Renal cortex interstitium (tissue), 11 donors: ENCODE measurements around the gene LRRC7. TPM values are rescaled to one million over a fixed set of nuclear protein-coding genes. Genes with fewer than 3 reads are reported as not detected.
A peak's percentile ranks its signal among the peaks of the same experiment; 100 is the strongest.

Experiments
- DNase-seq, 11 donors: peaks; one replicate each; pipeline ENCODE4 v3.0.0-alpha.2; 2013; ENCODE audit warnings: low read depth in 9 of 11, low spot score in 4 of 11; ENCODE audit errors: extremely low read depth in 1 of 11
- polyA plus RNA-seq, 3 donors: library from polyadenylated mRNA; unstranded; fragments of 120-200 nt; gene quantifications; one replicate each; pipeline ENCODE4 v1.2.1, GENCODE V29; 2013; ENCODE audit not compliant: insufficient read length in 3 of 3

LRRC7 gene
- polyA plus RNA-seq, 3 donors = 5.7 to 14.2 (median 7.1) TPM

DNA sequence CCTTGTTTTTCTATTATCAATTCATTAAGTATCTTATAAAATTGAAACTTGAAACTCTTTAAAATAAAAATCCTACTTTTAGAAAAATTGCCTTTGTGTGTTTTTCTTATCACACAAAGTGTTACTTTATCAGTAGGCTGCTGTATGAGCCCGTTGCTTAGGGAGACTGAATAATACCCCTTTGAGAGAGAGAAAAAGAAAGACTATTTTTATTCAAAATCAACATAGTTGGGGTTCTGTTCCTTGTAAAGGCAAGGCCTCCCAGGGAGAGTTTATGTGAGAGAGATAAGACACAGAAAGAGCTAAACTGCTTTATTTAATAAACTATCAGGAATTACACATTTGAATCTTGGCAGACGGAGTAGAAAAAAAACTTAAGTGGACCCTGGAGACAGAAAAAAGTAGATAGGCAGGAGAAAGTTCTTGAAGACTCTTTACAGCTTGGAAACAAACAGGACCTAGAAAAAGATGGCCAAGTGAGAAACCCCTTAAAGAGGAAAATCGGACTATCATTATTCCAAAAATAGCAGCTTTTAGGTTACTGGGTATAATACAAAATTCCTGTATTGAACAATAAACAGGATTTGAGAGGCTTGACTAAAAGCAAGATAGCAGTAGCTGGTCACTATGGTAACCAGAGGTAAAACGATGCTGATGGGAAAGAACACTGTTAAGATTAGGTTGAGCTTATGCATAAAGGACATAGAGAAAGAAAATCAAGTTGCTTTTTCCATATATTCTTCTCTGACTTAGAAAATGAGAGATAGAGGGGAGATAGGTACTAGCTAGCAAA lies 170.9 kb downstream of the LRRC7 start:
- no peak for DNase-seq

DNA sequence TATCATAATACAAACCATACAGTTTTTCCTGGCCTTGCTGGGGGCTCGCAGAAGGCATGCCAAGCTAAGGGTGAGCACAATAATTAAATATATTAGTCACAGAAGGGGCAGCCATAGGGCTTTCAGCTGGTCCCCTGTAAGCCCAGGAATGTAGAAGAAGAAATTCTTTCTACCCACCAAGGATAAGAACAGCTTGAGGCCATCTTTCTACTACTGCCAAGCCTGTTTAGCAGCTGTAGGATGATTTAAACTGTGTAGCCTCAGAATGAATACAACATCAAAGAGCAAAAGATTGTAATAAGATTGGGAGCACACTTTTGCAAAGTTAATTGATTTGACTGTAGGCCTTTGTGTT lies 171.5 kb downstream of the LRRC7 start:
- no peak for DNase-seq

- peak in 2 of 11 donors; percentile 12 to 38 for DNase-seq
Measured at GRCh38 chr1:69743146-69743545, 175.4 kb downstream of the LRRC7 start.

DNA sequence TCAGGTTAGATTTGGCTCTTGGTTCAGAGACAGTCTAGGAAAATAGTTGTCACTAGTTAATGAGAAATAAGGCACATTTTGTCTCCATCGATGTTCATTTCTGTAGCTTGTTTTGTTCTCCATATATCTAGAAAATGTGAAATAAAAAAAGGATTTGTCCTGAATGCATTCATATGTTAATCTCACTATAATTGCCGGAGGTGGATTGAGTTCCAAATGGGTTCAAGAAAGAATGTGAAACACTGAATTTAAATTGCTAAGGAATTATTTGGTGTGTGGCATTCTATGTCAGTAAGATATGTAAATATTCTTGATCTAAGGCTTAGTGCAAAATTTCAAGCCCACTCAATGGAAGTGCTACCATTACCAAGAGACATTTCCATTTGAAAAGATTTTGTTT lies 176.7 kb downstream of the LRRC7 start:
- no peak for DNase-seq

GRCh38 chr1:69747207-69747606 lies 179.5 kb downstream of the LRRC7 start:
- DNase-seq = no peak

- no peak for DNase-seq
Measured at GRCh38 chr1:69750638-69751037, 182.9 kb downstream of the LRRC7 start.

- DNase-seq = no peak
Measured at GRCh38 chr1:69752831-69753230, 185.1 kb downstream of the LRRC7 start.

DNA sequence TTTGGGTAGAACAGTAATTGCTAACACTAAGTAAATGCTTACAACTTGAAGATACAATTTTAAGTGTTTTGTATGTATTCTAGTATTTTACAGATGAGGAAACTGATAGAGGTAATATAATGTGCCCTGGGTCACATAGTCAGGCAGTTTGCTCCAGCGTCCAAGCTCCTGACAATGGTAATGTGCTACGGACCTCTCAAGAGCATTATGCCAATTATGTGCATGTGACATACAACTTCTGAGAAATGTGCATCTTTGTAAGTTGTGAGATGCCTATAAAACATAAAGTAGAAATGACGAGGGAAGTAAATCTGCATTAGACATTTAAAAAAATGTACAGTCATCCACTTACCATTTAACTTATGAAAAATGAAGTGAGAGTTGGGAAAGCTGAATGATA lies 186.8 kb downstream of the LRRC7 start:
- DNase-seq = no peak

- no peak for DNase-seq
Measured at GRCh38 chr1:69755647-69756046, 187.9 kb downstream of the LRRC7 start.

GRCh38 chr1:69765951-69766350 lies 198.2 kb downstream of the LRRC7 start:
- peak in 3 of 11 donors; percentile 9 to 16 (median 14) for DNase-seq

GRCh38 chr1:69766431-69767180 lies 198.9 kb downstream of the LRRC7 start:
- DNase-seq = no peak

DNA sequence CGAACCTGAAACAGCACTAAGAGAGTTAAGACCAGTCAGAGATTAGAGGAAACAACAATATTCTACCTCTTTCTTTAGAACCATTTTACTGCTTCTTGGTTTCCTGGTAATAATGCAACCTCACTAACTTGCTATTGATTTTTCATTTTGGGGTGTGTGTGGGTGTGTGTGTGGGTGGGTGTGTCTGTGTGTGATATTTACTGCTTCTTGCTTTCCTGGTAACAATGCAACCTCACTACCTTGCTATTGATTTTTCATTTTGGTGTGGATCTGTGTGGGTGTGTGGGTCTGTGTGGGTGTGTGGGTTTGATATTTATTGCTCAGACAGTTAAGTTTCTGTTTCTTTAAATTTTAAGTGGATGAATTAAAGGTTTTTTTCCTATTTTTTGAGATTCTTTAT lies 208.8 kb downstream of the LRRC7 start:
- no peak for DNase-seq

- no peak for DNase-seq
Measured at GRCh38 chr1:69777423-69777822, 209.7 kb downstream of the LRRC7 start.

GRCh38 chr1:69777971-69778370 lies 210.2 kb downstream of the LRRC7 start:
- DNase-seq = no peak

- no peak for DNase-seq
Measured at GRCh38 chr1:69787151-69787550, 219.4 kb downstream of the LRRC7 start.

- DNase-seq = no peak
Measured at GRCh38 chr1:69791311-69791710, 223.6 kb downstream of the LRRC7 start.

DNA sequence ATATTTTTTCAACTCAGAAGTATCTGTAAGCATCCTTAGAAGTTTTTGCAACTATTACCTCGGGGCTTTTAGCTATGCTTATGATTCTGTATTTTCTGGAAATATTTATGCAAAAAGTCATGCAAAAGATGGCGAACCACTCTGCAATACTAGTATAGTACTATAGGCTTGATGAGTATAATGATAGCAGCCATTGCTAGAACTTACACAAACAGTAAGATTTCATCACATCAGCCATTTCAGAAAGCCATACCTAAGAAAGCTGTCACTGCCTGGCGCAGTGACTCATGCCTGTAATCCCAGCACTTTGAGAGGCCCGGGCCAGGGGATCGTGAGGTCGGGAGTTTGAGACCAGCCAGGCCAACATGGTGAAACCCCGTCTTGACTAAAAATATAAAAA lies 227.1 kb downstream of the LRRC7 start:
- DNase-seq = no peak

DNA sequence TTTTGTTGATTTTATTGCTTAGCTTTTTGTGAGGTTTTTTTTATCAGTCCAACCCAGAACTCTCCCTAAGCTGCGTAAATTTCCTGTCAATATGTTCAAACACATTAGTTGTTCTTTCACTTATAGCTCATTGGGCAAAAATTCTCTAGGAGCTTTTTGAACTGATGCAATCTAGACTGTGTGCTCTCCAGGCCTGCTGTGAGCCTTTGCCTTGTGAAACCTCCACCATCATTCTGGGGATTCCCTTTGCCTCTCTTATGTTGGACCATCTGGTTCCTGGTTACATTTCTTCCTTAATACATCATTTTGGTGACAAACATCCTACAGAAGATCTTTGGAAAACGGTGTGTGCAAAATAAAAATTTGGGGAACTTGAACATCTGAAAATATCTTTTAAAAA lies 247.2 kb downstream of the LRRC7 start:
- no peak for DNase-seq

GRCh38 chr1:69824932-69825331 lies 257.2 kb downstream of the LRRC7 start:
- no peak for DNase-seq

DNA sequence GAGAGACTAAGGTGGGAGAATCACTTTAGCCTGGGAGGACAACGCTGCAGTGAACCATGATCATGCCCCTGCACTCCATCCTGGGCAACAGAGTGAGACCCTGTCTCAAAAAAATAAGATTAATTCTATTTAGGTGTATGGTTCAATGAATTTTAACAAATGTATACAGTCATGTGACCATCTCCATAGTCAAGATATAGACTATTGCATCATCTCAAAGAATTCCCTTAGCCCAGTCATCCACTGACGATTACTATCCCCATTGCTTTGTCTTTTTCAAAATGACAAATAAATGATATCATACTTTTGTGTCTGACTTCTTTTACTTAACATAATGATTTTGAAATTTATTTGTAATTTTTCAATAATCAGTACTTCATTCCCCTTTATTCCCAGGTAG lies 260.0 kb downstream of the LRRC7 start:
- no peak for DNase-seq

DNA sequence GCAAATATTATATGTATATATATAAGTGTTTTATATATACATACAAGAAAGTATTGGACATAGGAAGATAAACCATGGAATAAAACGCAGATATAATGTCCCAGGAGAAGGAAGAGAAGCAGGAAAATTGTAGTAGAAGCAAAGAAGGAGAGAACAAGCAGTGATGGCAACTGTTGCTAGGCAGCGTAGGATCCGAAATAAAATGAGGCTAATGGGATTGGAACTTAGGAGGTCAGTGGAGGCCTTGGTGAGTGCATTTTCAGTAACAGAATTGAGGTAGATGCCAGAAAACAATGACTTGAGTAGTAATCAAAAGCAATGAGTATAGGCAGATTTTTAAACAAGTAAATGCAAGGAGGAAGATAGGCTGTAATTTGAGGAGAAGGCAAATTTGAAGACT lies 265.8 kb downstream of the LRRC7 start:
- no peak for DNase-seq
